Keratinocyte (primary cell): ENCODE measurements around the gene SMPD2. TPM values are rescaled to one million over a fixed set of nuclear protein-coding genes. Genes with fewer than 3 reads are reported as not detected.

Source experiments
- DNase-seq: peaks from one replicate; pipeline ENCODE4 v3.0.0-alpha.2; 2011; ENCODE audit warnings: low read depth, missing footprints, low spot score
- FAIRE-seq: peaks from 2 replicates; lab custom pipeline; 2011; peaks lifted over from hg19 to GRCh38; lab: Jason Lieb, UNC
- H2AFZ ChIP-seq: 2 replicates; pipeline ENCODE4 v1.6.0; 2012; ENCODE audit warnings: low read length, control low read depth, inconsistent platforms; ENCODE audit not compliant: control insufficient read depth
- H3K27ac ChIP-seq: 2 replicates; pipeline ENCODE4 v1.5.1; 2011; ENCODE audit warnings: low read length; ENCODE audit not compliant: control insufficient read depth, insufficient read depth
- H3K27me3 ChIP-seq: 3 replicates; pipeline ENCODE4 v1.6.0; 2011; ENCODE audit warnings: low read length; ENCODE audit not compliant: control insufficient read depth, insufficient read depth; ENCODE audit errors: extremely low read depth
- H3K36me3 ChIP-seq, 2 experiments: 2 replicates in 1 of 2; 3 replicates in 1 of 2; pipeline ENCODE4 v1.5.1; 2011; ENCODE audit warnings: low read length in 2 of 2, mild to moderate bottlenecking in 1 of 2; ENCODE audit not compliant: control insufficient read depth in 2 of 2, insufficient read depth in 2 of 2; ENCODE audit errors: extremely low read depth in 1 of 2
- H3K4me1 ChIP-seq: 3 replicates; pipeline ENCODE4 v1.5.1; 2011; ENCODE audit warnings: low read length; ENCODE audit not compliant: control insufficient read depth, insufficient read depth; ENCODE audit errors: extremely low read depth
- H3K4me2 ChIP-seq: 3 replicates; pipeline ENCODE4 v1.6.0; 2011; ENCODE audit warnings: low read depth, low read length; ENCODE audit not compliant: control insufficient read depth, insufficient read depth; ENCODE audit errors: extremely low read depth
- H3K4me3 ChIP-seq, 3 experiments: fragments of 200-600 bp in 1 of 3; sonication (generic) in 1 of 3; 2 replicates in 2 of 3; 3 replicates in 1 of 3; pipeline ENCODE4 v1.5.1; 2011 to 2016; ENCODE audit warnings: low read length in 3 of 3, mild to moderate bottlenecking in 3 of 3, control low read depth in 2 of 3, inconsistent platforms in 1 of 3, low read depth in 1 of 3, mixed read lengths in 1 of 3, mixed run types in 1 of 3, moderate library complexity in 1 of 3; ENCODE audit not compliant: control insufficient read depth in 2 of 3, insufficient read depth in 2 of 3; ENCODE audit errors: extremely low read depth in 1 of 3
- H3K79me2 ChIP-seq: 2 replicates; pipeline ENCODE4 v1.6.0; 2012; ENCODE audit warnings: low read length; ENCODE audit not compliant: control insufficient read depth, insufficient read depth
- H3K9ac ChIP-seq: 3 replicates; pipeline ENCODE4 v1.6.0; 2011; ENCODE audit warnings: low read length; ENCODE audit not compliant: control insufficient read depth, insufficient read depth; ENCODE audit errors: extremely low read depth
- H3K9me1 ChIP-seq: 3 replicates; pipeline ENCODE4 v1.6.0; 2011; ENCODE audit warnings: low read length; ENCODE audit not compliant: control insufficient read depth, insufficient read depth; ENCODE audit errors: extremely low read depth
- H3K9me3 ChIP-seq: 2 replicates; pipeline ENCODE4 v1.5.1; 2012; ENCODE audit warnings: low read depth, low read length; ENCODE audit not compliant: control insufficient read depth
- H4K20me1 ChIP-seq: 3 replicates; pipeline ENCODE4 v1.6.0; 2011; ENCODE audit warnings: low read length; ENCODE audit not compliant: control insufficient read depth, insufficient read depth; ENCODE audit errors: extremely low read depth
- EZH2 ChIP-seq: IDR thresholded peaks from one replicate; pipeline ENCODE4 v1.6.1; 2012; ENCODE audit warnings: inconsistent platforms, mild to moderate bottlenecking, low read length, moderate library complexity
- dilution Hi-C: fragments of 300-500 bp; cut with MboI; formaldehyde crosslinking; loops from one replicate; pipeline ENCODE4 v1.7.0; 2020; ENCODE audit warnings: low sequenced_read_pairs; ENCODE audit not compliant: extremely low pct_ligation_motif_present
- polyA plus RNA-seq, 5 experiments: library from polyadenylated mRNA; depleted of rRNA in 3 of 5; stranded (reverse) in 3 of 5; stranded (forward) in 1 of 5; unstranded in 1 of 5; fragments of >200 nt; gene quantifications; 1 replicate in 1 of 5; 2 replicates in 3 of 5; 3 replicates in 1 of 5; pipeline versions ENCODE4 v1.2.1 to v1.2.3, GENCODE V29; 2011 to 2012; ENCODE audit warnings: missing spikeins in 2 of 5, low read depth in 1 of 5, low replicate concordance in 1 of 5
- TF ChIP-seq, protein P1 (sequence below), 3 experiments: IDR thresholded peaks in 1 of 3; conservative IDR thresholded peaks in 1 of 3; optimal IDR thresholded peaks in 1 of 3; 2 replicates in 2 of 3; 3 replicates in 1 of 3; pipeline versions ENCODE3 to v1.5.1; 2011; ENCODE audit warnings: low read length in 3 of 3, mild to moderate bottlenecking in 3 of 3, moderate library complexity in 2 of 3, control low read depth in 1 of 3, inconsistent platforms in 1 of 3; ENCODE audit not compliant: insufficient read depth in 2 of 3; ENCODE audit errors: extremely low read depth in 1 of 3

SMPD2 gene
- polyA plus RNA-seq, 1 donor (not counting 4 experiments of a cell fraction or from before 2014, with no cell fraction given): 11.7 TPM

DNA sequence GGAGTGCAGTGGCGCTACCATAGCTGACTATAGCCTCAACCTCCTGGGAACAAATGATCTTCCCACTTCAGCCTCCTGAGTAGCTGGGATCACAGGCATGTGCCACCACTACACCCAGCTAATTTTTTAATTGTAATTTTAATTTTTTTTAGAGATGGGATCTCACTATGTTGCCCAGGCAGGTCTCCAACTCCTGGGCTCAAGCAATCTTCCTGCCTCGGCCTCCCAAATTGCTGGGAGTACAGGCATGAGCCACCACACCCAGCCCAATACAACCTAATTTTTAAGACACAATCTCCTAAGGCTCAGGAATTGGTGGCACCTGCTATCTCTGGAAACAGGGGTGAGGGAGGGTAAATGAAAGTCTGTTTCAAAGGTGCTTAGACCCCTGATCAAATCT, 36.7 kb downstream of the SMPD2 start:
- Histone ChIP-seq H3K79me2 (peaks cover 53% of the 10 kb centered on the region), H3K4me2 (no peak overlapping the region), H3K4me3 (no peak overlapping the region), H3K4me1 (peaks cover 26% of the 10 kb centered on the region), H3K27me3 (no peaks in the 10 kb centered on the region), H2AFZ (no peak overlapping the region), H4K20me1 (peaks cover 3% of the 10 kb centered on the region), H3K36me3 (peaks cover 26 to 39% of the 10 kb centered on the region in 2 experiments), H3K9me1 (peaks cover 3% of the 10 kb centered on the region), H3K9me3 (no peaks in the 10 kb centered on the region), H3K9ac (no peak overlapping the region), H3K27ac (no peak overlapping the region)
- TF ChIP-seq, protein P1, sequence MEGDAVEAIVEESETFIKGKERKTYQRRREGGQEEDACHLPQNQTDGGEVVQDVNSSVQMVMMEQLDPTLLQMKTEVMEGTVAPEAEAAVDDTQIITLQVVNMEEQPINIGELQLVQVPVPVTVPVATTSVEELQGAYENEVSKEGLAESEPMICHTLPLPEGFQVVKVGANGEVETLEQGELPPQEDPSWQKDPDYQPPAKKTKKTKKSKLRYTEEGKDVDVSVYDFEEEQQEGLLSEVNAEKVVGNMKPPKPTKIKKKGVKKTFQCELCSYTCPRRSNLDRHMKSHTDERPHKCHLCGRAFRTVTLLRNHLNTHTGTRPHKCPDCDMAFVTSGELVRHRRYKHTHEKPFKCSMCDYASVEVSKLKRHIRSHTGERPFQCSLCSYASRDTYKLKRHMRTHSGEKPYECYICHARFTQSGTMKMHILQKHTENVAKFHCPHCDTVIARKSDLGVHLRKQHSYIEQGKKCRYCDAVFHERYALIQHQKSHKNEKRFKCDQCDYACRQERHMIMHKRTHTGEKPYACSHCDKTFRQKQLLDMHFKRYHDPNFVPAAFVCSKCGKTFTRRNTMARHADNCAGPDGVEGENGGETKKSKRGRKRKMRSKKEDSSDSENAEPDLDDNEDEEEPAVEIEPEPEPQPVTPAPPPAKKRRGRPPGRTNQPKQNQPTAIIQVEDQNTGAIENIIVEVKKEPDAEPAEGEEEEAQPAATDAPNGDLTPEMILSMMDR (optimal IDR thresholded peaks at IDR 0.05 in 1 of 3, IDR thresholded peaks at IDR 0.05 in 1 of 3, conservative IDR thresholded peaks at IDR 0.05 in 1 of 3; ENCODE audit: extremely low read depth in 1 of 3, insufficient read depth in 2 of 3, low read length in 3 of 3): no peak
- TF ChIP-seq EZH2: no peak
- DNase-seq (no peak), FAIRE-seq (no peak)
- dilution Hi-C loops: no loop called here

DNA sequence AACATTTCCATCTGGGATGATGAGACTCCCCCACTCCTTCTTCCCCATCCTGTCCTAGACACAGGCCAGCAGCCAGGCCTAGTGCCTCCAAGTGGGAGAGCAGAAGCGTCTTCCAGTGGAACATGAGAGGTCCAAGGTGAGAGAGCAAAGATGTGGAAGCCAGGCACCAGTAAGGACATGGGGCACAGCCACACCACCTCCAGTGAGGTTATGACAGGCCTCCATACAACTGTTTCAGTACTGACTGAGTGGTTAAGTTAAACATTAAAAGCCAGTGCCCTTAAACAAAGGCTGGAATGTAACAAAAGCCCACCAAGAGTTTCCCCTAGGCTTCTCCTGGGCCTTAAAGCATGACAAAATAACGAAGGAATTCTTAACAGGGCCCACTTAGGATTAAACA, 37.2 kb downstream of the SMPD2 start:
- Histone ChIP-seq H3K9me1 (peaks cover 3% of the 10 kb centered on the region), H3K9ac (no peak overlapping the region), H3K4me2 (no peak overlapping the region), H3K27ac (no peak overlapping the region), H3K4me1 (peaks cover 26% of the 10 kb centered on the region), H3K4me3 (no peak overlapping the region), H3K27me3 (no peaks in the 10 kb centered on the region), H4K20me1 (peaks cover 3% of the 10 kb centered on the region), H3K9me3 (no peaks in the 10 kb centered on the region), H2AFZ (no peak overlapping the region), H3K79me2 (peaks cover 53% of the 10 kb centered on the region), H3K36me3 (peaks cover 21 to 37% of the 10 kb centered on the region in 2 experiments)
- FAIRE-seq: no peak
- TF ChIP-seq, protein P1 (optimal IDR thresholded peaks at IDR 0.05 in 1 of 3, IDR thresholded peaks at IDR 0.05 in 1 of 3, conservative IDR thresholded peaks at IDR 0.05 in 1 of 3; ENCODE audit: extremely low read depth in 1 of 3, insufficient read depth in 2 of 3, low read length in 3 of 3): no peak
- TF ChIP-seq EZH2: no peak
- dilution Hi-C loops: no loop called here
- DNase-seq: no peak
